KBM-7 (cell line): ENCODE results near the gene LPO.

Source experiments
- DNase-seq: peaks from one replicate; pipeline ENCODE4 v3.0.0-alpha.2; 2015
- in situ Hi-C: fragments of 300-500 bp; cut with MboI; formaldehyde crosslinking; loops from 2 replicates; pipeline ENCODE4 v1.14.3; 2020; ENCODE audit warnings: low sequenced_read_pairs, low pct_unique_long_range_greater_than_20kb, mixed read lengths

The LPO gene

GRCh38 chr17:58285422-58285810, 47.0 kb downstream of the LPO start:
- DNase-seq = no peak
- in situ Hi-C loops = no loop called here

- in situ Hi-C loops = no loop called here
- DNase-seq = peak; percentile 61
Observed at GRCh38 chr17:58289869-58290268, 51.5 kb downstream of the LPO start.

DNA sequence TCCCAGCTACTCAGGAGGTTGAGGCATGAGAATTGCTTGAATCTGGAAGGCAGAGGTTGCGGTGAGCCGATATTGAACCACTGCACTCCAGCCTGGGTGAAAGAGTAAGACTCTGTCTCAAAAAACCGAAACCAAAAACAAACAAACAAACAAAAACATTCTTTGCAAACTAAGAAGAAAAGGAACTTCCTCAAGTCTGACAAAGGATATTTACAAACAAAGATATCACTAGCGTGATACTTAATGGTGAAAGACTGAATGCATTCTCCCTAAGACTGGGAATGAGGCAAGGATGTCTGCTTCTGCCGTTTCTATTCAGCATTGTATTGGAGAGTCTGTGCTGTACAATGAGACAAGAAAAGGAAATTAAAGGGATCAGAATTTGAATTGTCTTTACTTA, 52.9 kb downstream of the LPO start:
- no peak for DNase-seq
- in situ Hi-C loops = no loop called here

DNA sequence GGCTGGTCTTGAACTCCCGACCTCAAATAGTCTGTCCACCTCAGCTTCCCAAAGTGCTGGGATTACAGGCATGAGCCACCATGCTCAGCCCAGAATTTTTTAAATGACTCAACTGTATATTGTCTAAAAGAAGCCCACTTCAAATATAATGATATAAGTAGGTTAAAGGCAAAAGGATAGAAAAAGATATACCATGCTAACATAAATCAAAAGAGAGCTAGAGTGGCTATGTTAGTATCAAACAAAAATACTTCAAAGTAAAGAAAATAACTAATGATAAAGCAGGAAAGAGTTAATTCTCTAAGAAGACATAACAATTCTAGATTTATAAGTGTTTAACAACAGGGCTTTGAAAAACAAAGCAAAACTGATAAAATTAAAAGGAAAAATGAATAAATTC, 55.6 kb downstream of the LPO start:
- in situ Hi-C loops = no loop called here
- no peak for DNase-seq

DNA sequence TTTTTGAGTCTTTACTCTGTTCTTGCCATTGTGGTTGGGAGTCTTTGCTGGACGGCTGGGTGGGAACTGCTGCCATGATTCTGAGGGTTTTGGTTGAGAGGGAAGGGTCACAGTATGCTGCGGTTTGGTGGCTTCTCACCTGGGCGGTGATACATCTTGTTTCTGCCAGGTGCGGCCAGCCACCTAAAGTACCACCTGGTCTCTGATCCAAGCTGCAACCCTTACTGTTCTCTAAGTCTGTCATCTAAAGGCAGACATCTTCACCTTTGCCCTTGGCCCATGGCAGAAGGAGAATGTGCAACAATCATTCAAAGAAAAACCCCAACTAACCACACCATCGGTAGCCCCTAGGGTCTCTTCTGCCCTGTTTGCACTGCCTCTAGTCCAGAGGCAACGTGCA, 62.0 kb downstream of the LPO start:
- DNase-seq = no peak
- in situ Hi-C loops = no loop called here

- in situ Hi-C loops = no loop called here
- DNase-seq = no peak
Observed at GRCh38 chr17:58301504-58302150, 63.2 kb downstream of the LPO start.

- in situ Hi-C loops = no loop called here
- no peak for DNase-seq
Observed at GRCh38 chr17:58302171-58302918, 64.0 kb downstream of the LPO start.

DNA sequence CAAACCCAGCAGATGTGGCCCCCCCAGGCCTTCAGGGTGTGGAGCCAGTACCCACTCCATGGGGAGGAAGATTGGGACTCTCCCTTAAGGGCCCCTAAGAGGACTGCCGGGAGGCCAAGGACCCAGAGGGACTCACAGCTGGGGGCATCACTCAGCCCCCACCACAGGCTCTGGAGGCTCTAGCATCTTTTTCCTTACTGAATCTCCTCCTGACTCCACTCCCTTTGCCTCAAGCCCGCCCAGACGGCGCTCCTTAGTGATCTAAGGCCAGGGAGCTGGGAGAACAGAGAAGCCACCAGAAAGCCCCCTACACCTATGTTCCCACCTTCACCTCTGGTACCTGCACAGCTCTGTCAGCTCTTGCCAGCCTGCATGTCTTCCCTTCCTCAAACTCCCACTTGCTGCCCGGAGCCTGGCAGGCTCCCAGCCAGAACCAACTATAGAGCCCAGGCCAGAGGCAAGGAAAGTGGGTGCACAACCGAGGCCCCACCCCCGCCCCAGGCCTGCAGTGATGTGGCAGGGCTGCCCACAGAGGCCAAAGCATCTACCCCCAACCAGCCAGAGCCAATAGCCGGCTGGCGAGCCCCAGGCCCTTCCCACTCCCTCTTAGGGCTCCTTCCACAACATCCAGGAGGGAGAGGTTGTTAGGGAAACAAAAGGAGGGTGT, 64.7 kb downstream of the LPO start:
- in situ Hi-C loops = no loop called here
- no peak for DNase-seq

- in situ Hi-C loops = no loop called here
- peak; percentile 76 for DNase-seq
Observed at GRCh38 chr17:58303971-58304749, 65.8 kb downstream of the LPO start.

DNA sequence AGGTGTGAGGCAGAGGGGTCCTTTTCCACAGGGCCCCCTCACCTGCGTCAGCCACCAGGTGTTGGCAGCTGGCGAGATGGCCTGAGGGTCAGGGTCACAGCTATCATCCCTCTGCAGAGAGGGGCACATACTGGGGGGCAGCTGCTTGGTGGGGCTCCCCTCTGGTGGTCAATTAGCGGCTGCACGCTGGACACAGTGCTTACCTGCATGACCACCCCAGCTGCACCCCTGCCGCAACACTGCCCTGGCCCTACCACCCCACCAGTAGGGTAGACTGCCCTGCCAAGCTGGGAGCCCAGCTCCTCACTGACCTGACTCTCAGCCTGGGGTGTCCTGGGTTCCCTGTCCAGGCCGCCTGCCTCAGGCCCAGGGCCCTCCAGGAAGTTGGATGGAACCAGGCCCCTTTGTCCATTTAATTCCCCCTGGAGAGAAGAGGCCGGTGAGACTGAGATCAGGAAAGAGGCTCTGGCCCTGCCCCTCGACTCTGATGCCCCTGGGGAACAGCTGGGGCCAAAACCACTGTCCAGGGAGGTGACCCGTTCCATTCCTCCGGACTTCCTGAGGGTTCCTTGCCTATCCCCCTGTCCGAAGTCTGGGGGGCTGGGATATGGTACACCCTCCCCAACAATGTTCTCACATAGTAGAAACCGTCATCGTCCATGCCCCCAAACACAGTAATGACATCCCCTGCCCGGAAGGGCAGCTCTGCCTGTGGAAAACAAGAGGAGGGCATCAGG, 66.5 kb downstream of the LPO start:
- no peak for DNase-seq
- in situ Hi-C loops = no loop called here

- in situ Hi-C loops = no loop called here
- no peak for DNase-seq
Observed at GRCh38 chr17:58305626-58306025, 67.2 kb downstream of the LPO start.

DNA sequence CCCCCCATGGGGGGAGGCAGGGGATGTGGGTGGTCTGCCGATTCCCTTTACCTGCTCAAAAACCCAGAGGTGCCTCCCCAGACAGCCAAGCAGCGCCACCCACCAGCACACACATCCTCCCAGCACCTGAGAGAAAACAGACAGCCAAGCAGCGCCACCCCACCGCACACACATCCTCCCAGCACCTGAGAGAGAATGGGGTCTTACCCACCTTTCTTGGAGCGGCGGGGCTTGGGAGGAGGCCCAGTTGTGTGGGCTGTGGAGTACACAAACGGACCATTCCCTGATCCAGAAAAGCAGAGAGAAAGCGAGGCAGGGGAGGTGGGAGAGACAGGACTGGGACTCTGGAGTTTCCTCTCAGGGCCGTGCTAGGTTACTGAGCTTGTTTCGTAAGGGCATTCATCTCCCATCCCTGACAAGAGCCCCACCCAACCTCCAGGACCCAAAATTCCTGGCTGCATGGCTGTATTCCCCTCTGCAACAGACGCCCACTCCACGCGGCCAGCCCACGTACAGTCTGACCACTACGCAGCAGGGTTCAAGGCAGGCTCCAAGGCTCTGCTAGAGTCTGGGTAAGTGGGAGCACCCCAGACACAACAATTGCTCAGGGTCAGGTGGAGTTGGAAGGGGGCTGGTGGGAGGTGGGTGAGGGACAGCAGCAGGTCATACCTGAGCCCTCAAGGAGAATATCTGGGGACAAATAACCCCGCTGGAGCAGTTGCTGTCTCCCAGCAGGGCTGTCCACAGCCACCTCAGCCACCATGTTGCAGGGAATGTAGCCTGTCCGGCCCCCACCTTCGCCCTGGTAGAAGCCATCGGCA, 68.0 kb downstream of the LPO start:
- no peak for DNase-seq
- in situ Hi-C loops = no loop called here

- DNase-seq = no peak
- in situ Hi-C loops = no loop called here
Observed at GRCh38 chr17:58307468-58308172, 69.2 kb downstream of the LPO start.

DNA sequence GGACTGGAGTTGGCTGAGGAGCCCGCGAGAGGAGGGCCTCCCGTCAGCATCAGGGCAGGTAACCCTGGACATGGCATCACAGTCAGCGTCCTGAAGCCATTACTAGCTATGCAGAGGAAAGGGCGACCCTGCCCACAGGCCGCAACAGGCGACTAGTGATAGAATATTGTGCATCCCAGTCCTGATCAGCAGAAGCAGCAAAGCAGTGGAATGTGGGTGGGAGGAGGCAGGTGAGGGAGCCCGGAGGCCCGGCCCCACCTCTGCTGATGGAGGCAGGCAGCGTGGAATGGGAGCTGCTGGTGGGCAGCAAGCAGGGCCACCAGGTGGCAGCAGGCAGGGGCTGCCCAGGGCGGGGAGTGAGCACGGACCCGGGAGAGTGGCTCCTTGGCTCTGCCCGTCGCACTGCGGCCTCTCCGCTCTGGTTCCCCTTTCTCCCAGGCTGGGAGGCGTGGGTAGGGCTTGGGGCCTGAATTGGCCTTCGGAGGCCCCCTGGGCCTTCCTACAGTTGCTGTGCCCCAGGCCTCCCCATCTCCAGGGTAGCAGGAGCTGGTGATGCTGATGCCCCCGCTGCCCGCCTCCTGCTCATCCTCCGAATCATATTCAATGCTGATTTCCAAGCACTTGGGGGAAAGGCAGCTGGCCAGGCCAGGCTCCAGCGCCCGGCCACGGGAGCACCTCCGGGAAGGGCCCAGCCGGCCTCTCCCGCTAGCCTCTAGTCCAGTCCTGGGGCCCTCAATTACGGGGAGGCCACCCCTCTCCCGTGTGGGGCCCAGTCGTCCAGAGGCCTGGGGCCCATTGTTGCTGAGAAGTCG, 70.0 kb downstream of the LPO start:
- DNase-seq = no peak
- in situ Hi-C loops = no loop called here

GRCh38 chr17:58308985-58309917, 70.9 kb downstream of the LPO start:
- in situ Hi-C loops = no loop called here

DNA sequence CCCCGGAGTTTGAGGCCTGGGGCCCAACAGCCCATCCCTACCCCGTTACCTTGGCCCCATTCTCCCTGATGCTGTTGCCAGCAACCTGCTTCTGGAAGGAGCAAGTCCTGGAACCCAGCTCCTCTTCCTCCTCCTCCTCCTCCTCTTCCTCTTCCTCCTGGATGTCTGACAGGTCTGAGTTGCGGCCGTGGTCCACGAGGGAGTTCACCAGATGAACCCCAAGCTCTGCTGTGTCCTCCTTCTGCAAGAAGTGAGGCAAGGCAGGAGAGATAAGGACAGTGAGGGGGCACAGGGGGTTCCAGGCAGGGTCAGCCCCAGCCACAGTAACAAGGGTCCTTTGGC, 71.5 kb downstream of the LPO start:
- in situ Hi-C loops = no loop called here
- DNase-seq = no peak

More at GRCh38 chr17:58308985-58309917, 70.9 kb downstream of the LPO start:
- no peak for DNase-seq
